GM12878 (cell line): ENCODE measurements around the gene ADNP2. TPM values are rescaled to one million over a fixed set of nuclear protein-coding genes. Genes with fewer than 3 reads are reported as not detected.

Experiments used
- BMI1 ChIP-seq: fragments of 450-650 bp; IDR thresholded peaks from 2 replicates; pipeline ENCODE4 v1.6.1; 2016; ENCODE audit warnings: mild to moderate bottlenecking, moderate library complexity, borderline replicate concordance
- JUND ChIP-seq: IDR thresholded peaks from 2 replicates; pipeline ENCODE4 v1.6.1; 2012; ENCODE audit warnings: low read depth, mild to moderate bottlenecking, low read length, improper control_type of control experiment, moderate library complexity
- MYB ChIP-seq: fragments of 150-350 bp; IDR thresholded peaks from 2 replicates; pipeline ENCODE4 v1.6.1; 2014; ENCODE audit warnings: mild to moderate bottlenecking, low read depth, low read length, borderline replicate concordance
- RUNX3 ChIP-seq: IDR thresholded peaks from 2 replicates; pipeline ENCODE4 v1.6.1; 2012; ENCODE audit warnings: low read length, inconsistent platforms
- SPI1 ChIP-seq: IDR thresholded peaks from 2 replicates; pipeline ENCODE4 v1.6.1; 2011; ENCODE audit warnings: low read depth, mild to moderate bottlenecking, low read length, moderate library complexity, borderline replicate concordance; ENCODE audit not compliant: insufficient read depth
- ZNF207 ChIP-seq: fragments of 450-650 bp; IDR thresholded peaks from 2 replicates; pipeline ENCODE4 v1.6.1; 2014; ENCODE audit warnings: antibody characterized with exemption, mild to moderate bottlenecking, borderline replicate concordance
- polyA plus RNA-seq, 11 experiments: library from polyadenylated mRNA; depleted of rRNA in 4 of 11; unstranded in 6 of 11; stranded (reverse) in 5 of 11; fragments of >200 nt; fragmentation: Nextera tagmentation in 4 of 11; fragmentation: Illumina TruSeq in 1 of 11; extraction: Ambion mirVana in 4 of 11; extraction: Trizol in 1 of 11; gene quantifications; 1 replicate in 1 of 11; 2 replicates in 10 of 11; pipeline versions ENCODE4 v1.2.1 to v1.2.3, GENCODE V29; 2011 to 2016; ENCODE audit warnings: inconsistent platforms in 2 of 11, missing spikeins in 2 of 11, low read depth in 1 of 11
- total RNA-seq, 4 experiments: library from RNA; depleted of rRNA in 3 of 4; stranded (reverse); fragments of >200 nt in 3 of 4; fragmentation: Illumina TruSeq in 1 of 4; extraction: Trizol in 1 of 4; gene quantifications; 2 replicates each; pipeline versions ENCODE4 v1.2.1 to v1.2.3, GENCODE V29; 2013 to 2021
- TF ChIP-seq, protein P1 (sequence below): IDR thresholded peaks from 2 replicates; pipeline ENCODE4 v1.6.1; 2012; ENCODE audit warnings: improper control_type of control experiment, low read depth, low read length; ENCODE audit not compliant: insufficient replicate concordance
- TF ChIP-seq, protein P2 (sequence below): fragments of 450-650 bp; IDR thresholded peaks from 2 replicates; pipeline ENCODE4 v1.6.1; 2017; ENCODE audit warnings: low read depth, mild to moderate bottlenecking, moderate library complexity

ADNP2 gene
- total and polyA plus RNA-seq, 10 of the 15 experiments (the other 5 are each of a cell fraction or from before 2014, with no cell fraction given), result 3.7 to 25.1 (median 13.0) TPM

DNA sequence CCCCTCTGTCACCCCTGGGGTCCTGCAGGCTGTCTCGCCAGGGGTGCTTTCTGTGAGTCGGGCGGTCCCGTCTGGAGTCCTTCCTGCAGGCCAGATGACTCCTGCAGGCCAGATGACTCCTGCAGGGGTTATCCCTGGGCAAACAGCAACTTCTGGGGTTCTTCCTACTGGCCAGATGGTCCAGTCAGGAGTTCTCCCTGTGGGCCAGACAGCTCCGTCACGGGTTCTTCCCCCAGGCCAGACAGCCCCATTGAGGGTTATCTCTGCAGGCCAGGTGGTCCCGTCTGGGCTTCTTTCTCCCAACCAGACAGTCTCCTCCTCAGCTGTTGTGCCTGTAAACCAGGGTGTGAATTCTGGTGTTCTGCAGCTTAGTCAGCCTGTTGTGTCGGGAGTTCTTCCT lies 27.6 kb downstream of the ADNP2 start (continued):
- TF ChIP-seq, protein P1, sequence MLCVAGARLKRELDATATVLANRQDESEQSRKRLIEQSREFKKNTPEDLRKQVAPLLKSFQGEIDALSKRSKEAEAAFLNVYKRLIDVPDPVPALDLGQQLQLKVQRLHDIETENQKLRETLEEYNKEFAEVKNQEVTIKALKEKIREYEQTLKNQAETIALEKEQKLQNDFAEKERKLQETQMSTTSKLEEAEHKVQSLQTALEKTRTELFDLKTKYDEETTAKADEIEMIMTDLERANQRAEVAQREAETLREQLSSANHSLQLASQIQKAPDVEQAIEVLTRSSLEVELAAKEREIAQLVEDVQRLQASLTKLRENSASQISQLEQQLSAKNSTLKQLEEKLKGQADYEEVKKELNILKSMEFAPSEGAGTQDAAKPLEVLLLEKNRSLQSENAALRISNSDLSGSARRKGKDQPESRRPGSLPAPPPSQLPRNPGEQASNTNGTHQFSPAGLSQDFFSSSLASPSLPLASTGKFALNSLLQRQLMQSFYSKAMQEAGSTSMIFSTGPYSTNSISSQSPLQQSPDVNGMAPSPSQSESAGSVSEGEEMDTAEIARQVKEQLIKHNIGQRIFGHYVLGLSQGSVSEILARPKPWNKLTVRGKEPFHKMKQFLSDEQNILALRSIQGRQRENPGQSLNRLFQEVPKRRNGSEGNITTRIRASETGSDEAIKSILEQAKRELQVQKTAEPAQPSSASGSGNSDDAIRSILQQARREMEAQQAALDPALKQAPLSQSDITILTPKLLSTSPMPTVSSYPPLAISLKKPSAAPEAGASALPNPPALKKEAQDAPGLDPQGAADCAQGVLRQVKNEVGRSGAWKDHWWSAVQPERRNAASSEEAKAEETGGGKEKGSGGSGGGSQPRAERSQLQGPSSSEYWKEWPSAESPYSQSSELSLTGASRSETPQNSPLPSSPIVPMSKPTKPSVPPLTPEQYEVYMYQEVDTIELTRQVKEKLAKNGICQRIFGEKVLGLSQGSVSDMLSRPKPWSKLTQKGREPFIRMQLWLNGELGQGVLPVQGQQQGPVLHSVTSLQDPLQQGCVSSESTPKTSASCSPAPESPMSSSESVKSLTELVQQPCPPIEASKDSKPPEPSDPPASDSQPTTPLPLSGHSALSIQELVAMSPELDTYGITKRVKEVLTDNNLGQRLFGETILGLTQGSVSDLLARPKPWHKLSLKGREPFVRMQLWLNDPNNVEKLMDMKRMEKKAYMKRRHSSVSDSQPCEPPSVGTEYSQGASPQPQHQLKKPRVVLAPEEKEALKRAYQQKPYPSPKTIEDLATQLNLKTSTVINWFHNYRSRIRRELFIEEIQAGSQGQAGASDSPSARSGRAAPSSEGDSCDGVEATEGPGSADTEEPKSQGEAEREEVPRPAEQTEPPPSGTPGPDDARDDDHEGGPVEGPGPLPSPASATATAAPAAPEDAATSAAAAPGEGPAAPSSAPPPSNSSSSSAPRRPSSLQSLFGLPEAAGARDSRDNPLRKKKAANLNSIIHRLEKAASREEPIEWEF, result no peak
- TF ChIP-seq BMI1, result no peak
- no peak for TF ChIP-seq JUND
- TF ChIP-seq MYB, result no peak
- no peak for TF ChIP-seq SPI1
- no peak for TF ChIP-seq ZNF207
- TF ChIP-seq, protein P2, sequence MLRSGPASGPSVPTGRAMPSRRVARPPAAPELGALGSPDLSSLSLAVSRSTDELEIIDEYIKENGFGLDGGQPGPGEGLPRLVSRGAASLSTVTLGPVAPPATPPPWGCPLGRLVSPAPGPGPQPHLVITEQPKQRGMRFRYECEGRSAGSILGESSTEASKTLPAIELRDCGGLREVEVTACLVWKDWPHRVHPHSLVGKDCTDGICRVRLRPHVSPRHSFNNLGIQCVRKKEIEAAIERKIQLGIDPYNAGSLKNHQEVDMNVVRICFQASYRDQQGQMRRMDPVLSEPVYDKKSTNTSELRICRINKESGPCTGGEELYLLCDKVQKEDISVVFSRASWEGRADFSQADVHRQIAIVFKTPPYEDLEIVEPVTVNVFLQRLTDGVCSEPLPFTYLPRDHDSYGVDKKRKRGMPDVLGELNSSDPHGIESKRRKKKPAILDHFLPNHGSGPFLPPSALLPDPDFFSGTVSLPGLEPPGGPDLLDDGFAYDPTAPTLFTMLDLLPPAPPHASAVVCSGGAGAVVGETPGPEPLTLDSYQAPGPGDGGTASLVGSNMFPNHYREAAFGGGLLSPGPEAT, result no peak
- TF ChIP-seq RUNX3, result no peak
